Activated CD4-positive, alpha-beta T cell treated with anti-CD3 and anti-CD28 coated beads for 36 hours (primary cell): Measurements from ENCODE around the gene ST3GAL4. TPM values are rescaled to one million over a fixed set of nuclear protein-coding genes. Genes with fewer than 3 reads are reported as not detected.
"Not testable (repeated sequence)": the region's sequence is repeated elsewhere in the genome, so short reads cannot be mapped to it uniquely, and the experiment has no call there.

Experiments
- ATAC-seq: fragments of 200-7000 bp; cut with Tn5 transposase; one replicate; pipeline ENCODE4 v1.10.0; 2021; ENCODE audit warnings: mild to moderate bottlenecking, moderate library complexity
- CTCF ChIA-PET: fragments of 350-600 bp; sonication (Branson Sonifier 250); formaldehyde crosslinking; loops from one replicate; lab custom pipeline; 2021; ENCODE audit warnings: antibody characterized with exemption; lab: Charles Lee
- POLR2A ChIA-PET: fragments of 350-600 bp; sonication (Branson Sonifier 250); formaldehyde crosslinking; loops from one replicate; lab custom pipeline; 2021; ENCODE audit warnings: antibody characterized with exemption, inconsistent platforms; lab: Charles Lee
- DNase-seq: peaks from one replicate; pipeline ENCODE4 v3.0.0-alpha.2; 2020
- H3K27ac Mint-ChIP-seq: one replicate; pipeline ENCODE4 v1.8.0; 2021; ENCODE audit warnings: mixed read lengths
- H3K27me3 Mint-ChIP-seq: one replicate; pipeline ENCODE4 v1.8.0; 2021; ENCODE audit warnings: mixed read lengths
- H3K36me3 Mint-ChIP-seq: one replicate; pipeline ENCODE4 v1.8.0; 2021; ENCODE audit warnings: low read depth, mixed read lengths
- H3K4me1 Mint-ChIP-seq: one replicate; pipeline ENCODE4 v1.8.0; 2021; ENCODE audit warnings: mixed read lengths
- H3K4me3 Mint-ChIP-seq: one replicate; pipeline ENCODE4 v1.8.0; 2021; ENCODE audit warnings: mild to moderate bottlenecking, moderate library complexity, mixed read lengths
- H3K9me3 Mint-ChIP-seq: one replicate; pipeline ENCODE4 v1.8.0; 2021; ENCODE audit warnings: low read depth, mixed read lengths
- intact Hi-C, 2 experiments: fragments of 100-400 bp; cut with DNase I in 1 of 2; cut with micrococcal nuclease in 1 of 2; formaldehyde crosslinking; loops; one replicate each; pipeline versions ENCODE4 v1.14.2 to v1.15.1; 2022 to 2024; cut with DNase I, micrococcal nuclease
- total RNA-seq, 2 experiments: library from RNA; stranded (reverse); gene quantifications; one replicate each; pipeline ENCODE4 v1.2.3, GENCODE V29; 2021

The ST3GAL4 gene
- total RNA-seq, 2 experiments from 2014 or later, result 7.5 to 9.1 TPM

DNA sequence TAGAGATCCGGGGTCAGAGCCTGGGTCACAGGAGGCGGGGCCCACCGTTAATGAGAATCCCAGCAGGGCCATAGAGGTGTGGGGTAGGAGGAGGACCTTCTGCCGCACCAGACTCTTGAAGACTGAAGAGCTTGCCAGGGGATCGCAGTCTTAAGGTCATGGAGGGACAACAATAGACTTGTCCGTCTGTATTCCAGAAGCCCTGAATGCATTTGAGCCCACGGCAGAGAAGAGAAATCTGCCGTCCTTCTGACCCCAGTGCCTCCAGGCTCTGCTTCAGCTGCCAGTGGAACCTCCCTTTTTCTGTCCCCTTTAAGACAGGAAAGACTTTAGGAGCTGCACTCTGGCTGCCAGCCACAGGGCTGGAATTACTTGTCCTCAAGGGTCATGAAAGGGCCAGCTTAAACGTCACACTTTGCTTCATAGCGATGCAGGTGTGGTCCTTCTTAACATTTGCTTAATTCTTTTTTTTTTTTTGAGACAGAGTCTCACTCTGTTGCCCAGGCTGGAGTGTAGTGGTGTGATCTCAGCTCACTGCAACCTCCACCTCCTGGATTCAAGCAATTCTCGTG, 15.5 kb upstream of the ST3GAL4 start:
- H3K36me3 Mint-ChIP-seq, result peaks cover 18% of the 10 kb centered on the region
- ATAC-seq (no peak), DNase-seq (no peak)
- H3K4me1 Mint-ChIP-seq, result peaks cover 16% of the 10 kb centered on the region
- H3K4me3 Mint-ChIP-seq, result no peak overlapping the region
- ChIA-PET POLR2A (interaction anchor here (0.7 kb wide), 1 partner anchor 15 kb away, joined by 7 read pairs; the partner anchor contains the start of gene ST3GAL4), CTCF (interaction anchor here (0.6 to 1.0 kb wide), 2 partner anchors 14 to 106 kb away, joined by 3 read pairs; no protein-coding TSS in a partner anchor)
- no peak overlapping the region for H3K27ac Mint-ChIP-seq
- H3K27me3 Mint-ChIP-seq, result no peaks in the 10 kb centered on the region
- no peaks in the 10 kb centered on the region for H3K9me3 Mint-ChIP-seq
- intact Hi-C loops, result no loop called here

DNA sequence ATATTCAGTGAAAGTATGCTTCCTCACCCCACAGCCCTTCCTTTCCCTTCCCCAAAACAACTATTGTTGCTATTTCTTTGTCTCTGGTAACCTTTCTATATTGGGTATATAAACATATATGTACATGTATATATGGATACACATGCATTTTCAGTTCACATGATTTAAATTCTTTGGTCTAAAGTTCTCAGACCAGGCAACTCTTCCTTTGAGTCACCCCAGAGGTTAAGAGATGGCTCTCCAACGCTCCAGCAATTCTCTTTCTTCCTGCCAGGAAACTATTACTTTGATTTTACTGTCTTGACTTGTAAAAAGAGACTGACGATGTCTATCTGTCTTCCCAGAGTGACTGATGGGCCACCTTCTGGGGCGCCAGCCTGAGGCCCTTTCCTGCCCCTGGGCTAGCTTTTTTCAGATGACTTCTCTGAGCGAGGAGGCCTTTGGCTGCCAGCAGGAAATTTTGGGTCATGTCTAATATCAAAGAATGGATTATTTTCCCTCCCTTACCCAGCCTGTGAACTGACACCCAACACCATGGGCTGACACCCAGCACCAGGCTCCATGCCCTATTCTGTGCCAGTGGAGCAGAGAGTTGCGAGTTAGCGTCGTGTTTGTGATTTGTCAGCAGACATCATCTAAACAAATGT, 14.4 kb upstream of the ST3GAL4 start:
- Mint-ChIP-seq H3K27ac (peak overlapping the region; percentile 20), H3K4me3 (no peak overlapping the region), H3K9me3 (no peaks in the 10 kb centered on the region), H3K36me3 (peaks cover 19% of the 10 kb centered on the region), H3K4me1 (peaks cover 18% of the 10 kb centered on the region), H3K27me3 (no peaks in the 10 kb centered on the region)
- POLR2A ChIA-PET, result interaction anchor here (1.2 kb wide), 1 partner anchor 13 kb away, joined by 7 read pairs; no protein-coding TSS in a partner anchor
- DNase-seq (no peak), ATAC-seq (no peak)
- intact Hi-C loops, result no loop called here
- CTCF ChIA-PET, result no interaction called here

DNA sequence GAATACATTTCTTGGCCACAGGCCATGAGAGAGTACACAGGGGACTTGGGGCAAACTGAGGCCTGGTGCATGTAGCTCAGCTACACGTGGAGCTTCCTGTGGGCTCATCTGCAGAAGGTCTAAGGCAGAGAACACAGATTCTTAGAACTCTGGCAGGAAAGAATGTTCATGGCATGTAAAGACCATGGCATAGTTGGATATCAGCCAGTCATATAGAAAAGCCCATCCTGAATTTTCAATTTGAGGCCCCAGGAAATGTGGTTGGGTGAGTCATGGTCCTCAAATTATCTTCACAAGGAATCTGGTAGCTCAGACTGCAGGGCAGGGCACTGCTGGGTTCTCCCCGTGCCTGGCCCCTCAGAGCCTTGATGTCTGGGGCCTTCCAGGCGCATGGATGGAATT, 13.7 kb upstream of the ST3GAL4 start:
- Mint-ChIP-seq H3K27me3 (no peaks in the 10 kb centered on the region), H3K9me3 (no peaks in the 10 kb centered on the region), H3K27ac (peak overlapping the region; percentile 73), H3K36me3 (peaks cover 17% of the 10 kb centered on the region), H3K4me1 (peaks cover 21% of the 10 kb centered on the region), H3K4me3 (no peak overlapping the region)
- intact Hi-C loops, result no loop called here
- DNase-seq (no peak), ATAC-seq (no peak)
- POLR2A ChIA-PET, result interaction anchor here (1.2 kb wide), 1 partner anchor 12 kb away, joined by 7 read pairs; no protein-coding TSS in a partner anchor
- CTCF ChIA-PET, result no interaction called here

DNA sequence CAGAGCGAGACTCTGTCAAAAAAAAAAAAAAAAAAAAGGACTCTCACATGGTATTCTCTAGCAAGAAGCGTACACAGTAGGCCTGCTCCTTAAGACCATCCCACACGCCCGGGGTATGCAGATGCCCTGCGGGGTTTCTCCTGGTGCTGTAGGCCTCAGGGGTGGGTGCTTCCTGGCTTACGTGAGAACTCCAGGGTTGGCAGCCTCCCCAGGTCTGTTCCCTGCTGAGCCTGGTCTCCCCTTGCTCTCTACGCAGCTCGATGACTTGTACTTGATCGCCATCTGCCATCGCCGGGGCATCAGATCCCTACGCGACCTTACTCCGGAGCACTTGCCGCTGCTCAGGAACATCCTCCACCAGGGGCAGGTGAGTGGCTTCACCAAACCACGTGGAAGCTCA, 12.4 kb upstream of the ST3GAL4 start:
- H3K4me3 Mint-ChIP-seq, result no peak overlapping the region
- no peak for ATAC-seq
- DNase-seq, result no peak
- ChIA-PET POLR2A (no interaction called here), CTCF (interaction anchor here (0.6 kb wide), 1 partner anchor 98 kb away, joined by 3 read pairs; no protein-coding TSS in a partner anchor)
- H3K4me1 Mint-ChIP-seq, result peaks cover 21% of the 10 kb centered on the region
- H3K9me3 Mint-ChIP-seq, result no peaks in the 10 kb centered on the region
- intact Hi-C loops, result no loop called here
- peaks cover 17% of the 10 kb centered on the region for H3K36me3 Mint-ChIP-seq
- H3K27ac Mint-ChIP-seq, result peak overlapping the region; percentile 13
- H3K27me3 Mint-ChIP-seq, result no peaks in the 10 kb centered on the region

DNA sequence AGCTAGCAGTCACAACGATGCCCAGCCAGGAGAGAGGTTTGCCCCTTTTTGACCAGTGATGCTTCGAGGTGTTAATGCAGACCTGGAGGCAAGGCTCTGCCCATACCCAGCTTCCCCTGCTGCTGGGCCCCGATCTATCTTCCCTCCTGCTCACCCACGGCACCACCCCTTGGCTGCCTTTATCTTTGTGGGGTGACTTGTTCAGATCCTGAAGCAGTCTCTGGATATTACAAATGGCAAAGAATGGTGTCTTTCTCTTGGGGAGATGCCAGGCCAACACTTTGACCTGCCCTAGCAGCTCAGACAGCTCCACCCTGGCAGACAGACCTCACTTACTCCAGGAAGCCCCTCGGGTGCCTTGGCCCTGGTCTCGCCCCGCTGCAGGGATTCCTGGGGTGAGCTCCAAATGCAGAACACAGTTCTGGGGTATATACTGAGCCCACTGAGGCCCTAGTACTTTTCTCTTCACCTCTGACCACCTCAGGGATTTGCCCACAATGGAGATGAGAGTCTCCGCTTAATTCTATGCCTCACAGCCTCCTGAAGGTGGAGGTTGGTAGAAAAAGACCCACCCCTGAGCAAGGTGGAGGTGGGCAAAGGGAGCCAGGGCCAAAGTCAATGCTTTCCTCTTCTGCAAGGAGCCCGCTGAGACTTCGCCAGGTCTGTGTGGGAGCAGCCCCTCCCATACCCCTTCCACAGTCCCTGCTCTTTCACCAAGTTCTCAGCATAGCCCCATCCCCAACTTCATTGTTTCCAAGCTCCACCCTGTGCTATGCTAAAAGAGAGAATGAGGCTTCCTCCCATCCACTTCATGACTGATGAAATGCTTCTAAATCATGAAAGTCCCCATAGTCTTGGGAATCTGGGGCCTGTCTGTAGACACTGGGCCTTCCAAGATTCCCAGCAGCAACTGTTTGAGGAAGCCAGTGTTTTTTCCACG, 11.1 kb upstream of the ST3GAL4 start:
- ChIA-PET CTCF (no interaction called here), POLR2A (no interaction called here)
- Mint-ChIP-seq H3K4me1 (peaks cover 31% of the 10 kb centered on the region), H3K9me3 (no peaks in the 10 kb centered on the region), H3K27me3 (no peaks in the 10 kb centered on the region), H3K36me3 (peaks cover 16% of the 10 kb centered on the region), H3K27ac (no peak overlapping the region), H3K4me3 (no peak overlapping the region)
- intact Hi-C loops, result no loop called here
- DNase-seq, result no peak
- ATAC-seq, result no peak

DNA sequence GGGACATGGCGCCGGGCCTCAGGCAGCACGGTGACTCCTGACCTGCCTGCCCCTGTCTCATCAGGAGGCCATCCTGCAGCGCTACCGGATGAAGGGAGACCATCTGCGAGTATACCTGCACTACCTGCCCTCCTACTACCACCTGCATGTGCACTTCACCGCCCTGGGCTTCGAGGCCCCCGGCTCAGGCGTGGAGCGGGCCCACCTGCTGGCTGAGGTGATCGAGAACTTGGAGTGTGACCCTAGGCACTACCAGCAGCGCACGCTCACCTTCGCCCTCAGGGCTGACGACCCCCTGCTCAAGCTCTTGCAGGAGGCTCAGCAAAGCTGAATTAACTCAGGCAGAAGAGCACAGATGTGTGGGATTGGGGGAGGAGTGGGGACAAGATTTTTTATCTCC, 10.2 kb upstream of the ST3GAL4 start:
- H3K4me1 Mint-ChIP-seq, result peaks cover 31% of the 10 kb centered on the region
- ChIA-PET CTCF (interaction anchor here (1.0 kb wide), 1 partner anchor 9 kb away, joined by 4 read pairs; no protein-coding TSS in a partner anchor), POLR2A (no interaction called here)
- intact Hi-C loops, result no loop called here
- no peak for DNase-seq
- H3K27me3 Mint-ChIP-seq, result no peaks in the 10 kb centered on the region
- H3K36me3 Mint-ChIP-seq, result peaks cover 16% of the 10 kb centered on the region
- ATAC-seq, result no peak
- H3K9me3 Mint-ChIP-seq, result no peaks in the 10 kb centered on the region
- H3K4me3 Mint-ChIP-seq, result no peak overlapping the region
- no peak overlapping the region for H3K27ac Mint-ChIP-seq

DNA sequence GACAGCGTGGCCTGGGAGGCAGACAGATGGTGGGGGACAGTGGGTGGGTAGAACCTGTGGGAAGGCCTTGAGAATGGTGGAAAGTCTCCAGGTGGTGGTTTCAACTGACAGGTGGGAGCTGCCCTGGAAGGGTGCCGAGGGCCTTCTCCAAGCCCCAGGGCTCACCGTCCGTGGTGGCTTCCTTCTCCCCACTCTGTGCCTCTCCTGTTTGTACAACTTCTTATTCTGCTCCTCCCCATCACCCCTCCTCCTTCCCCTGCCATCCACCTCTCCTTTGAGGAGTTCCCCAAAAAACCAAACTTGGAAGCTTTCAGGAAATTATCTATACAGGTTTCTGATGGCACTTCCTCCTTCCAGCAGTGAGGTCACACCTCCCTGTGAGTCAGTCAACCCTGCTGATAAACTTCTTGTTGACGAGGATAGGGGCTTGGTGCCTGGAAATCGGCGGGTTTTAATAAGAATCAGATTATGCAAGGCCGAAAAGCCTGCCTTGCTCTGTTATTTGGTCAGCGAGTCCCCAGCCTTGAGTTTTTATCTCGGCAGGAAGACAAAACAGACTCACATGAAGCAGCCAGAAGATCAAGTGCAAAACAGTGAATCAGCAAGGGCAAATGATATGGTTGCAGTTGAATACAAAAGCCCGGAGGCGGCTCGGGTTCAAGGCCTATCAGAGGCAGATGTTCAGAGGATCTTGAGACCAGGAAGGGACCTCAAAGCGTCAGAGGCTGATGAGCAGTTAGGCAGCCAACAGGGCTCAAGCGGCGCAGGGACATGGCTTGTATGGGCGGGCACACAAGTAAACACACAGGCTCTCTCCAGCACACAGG, 9.5 kb upstream of the ST3GAL4 start:
- Mint-ChIP-seq H3K36me3 (peaks cover 18% of the 10 kb centered on the region), H3K27me3 (no peaks in the 10 kb centered on the region), H3K9me3 (no peaks in the 10 kb centered on the region), H3K4me3 (no peak overlapping the region), H3K4me1 (peaks cover 31% of the 10 kb centered on the region), H3K27ac (peak overlapping the region; percentile 77)
- ChIA-PET CTCF (interaction anchor here (1.0 kb wide), 1 partner anchor 9 kb away, joined by 4 read pairs; no protein-coding TSS in a partner anchor), POLR2A (no interaction called here)
- peak; percentile 63 for ATAC-seq
- intact Hi-C loops, result no loop called here
- DNase-seq, result peak; percentile 31

DNA sequence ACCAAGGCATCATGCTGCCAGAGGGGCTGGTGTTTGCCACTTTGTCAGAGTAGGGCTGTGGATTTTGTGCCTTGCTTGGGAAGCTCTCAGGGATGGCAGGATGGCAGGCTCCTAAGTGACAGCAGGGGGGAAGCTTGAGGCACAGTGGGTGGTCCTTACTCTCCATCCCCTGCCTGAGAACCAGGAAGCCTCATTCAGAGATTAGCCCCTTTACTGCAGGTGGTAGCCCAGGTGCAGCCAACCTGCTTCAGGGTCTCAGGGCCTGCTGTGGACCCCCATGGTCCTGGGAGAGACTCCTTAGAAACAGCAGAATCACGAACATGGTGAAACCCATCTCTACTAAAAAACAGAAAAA, 8.9 kb upstream of the ST3GAL4 start:
- Mint-ChIP-seq H3K4me3 (no peak overlapping the region), H3K36me3 (peaks cover 15% of the 10 kb centered on the region), H3K9me3 (no peaks in the 10 kb centered on the region), H3K27me3 (no peaks in the 10 kb centered on the region), H3K27ac (peak overlapping the region; percentile 77), H3K4me1 (peaks cover 29% of the 10 kb centered on the region)
- no peak for DNase-seq
- no peak for ATAC-seq
- CTCF ChIA-PET, result no interaction called here
- intact Hi-C loops, result no loop called here
- POLR2A ChIA-PET, result no interaction called here

DNA sequence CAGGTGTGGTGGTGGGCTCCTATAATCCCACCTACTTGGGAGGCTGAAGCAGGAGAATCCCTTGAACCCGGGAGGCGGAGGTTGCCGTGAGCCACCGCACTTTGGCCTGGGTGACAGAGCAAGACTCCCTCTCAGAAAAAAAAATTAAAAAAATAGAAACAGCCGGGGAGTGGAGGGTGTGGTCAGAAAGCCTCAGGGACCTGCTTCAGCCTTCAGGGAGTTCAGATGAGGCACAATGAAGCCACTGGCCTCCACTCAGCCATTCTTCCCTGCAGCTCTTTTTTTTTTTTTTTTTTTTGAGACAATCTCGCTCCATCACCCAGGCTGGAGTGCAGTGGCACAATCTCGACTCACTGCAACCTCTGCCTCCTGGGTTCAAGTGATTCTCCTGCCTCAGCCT, 8.5 kb upstream of the ST3GAL4 start:
- CTCF ChIA-PET, ATAC-seq, POLR2A ChIA-PET, intact Hi-C loops, H3K4me3 Mint-ChIP-seq, DNase-seq, H3K27me3 Mint-ChIP-seq, H3K9me3 Mint-ChIP-seq, H3K27ac Mint-ChIP-seq: not testable (repeated sequence)
- Mint-ChIP-seq H3K36me3 (peaks cover 15% of the 10 kb centered on the region), H3K4me1 (peaks cover 25% of the 10 kb centered on the region)

DNA sequence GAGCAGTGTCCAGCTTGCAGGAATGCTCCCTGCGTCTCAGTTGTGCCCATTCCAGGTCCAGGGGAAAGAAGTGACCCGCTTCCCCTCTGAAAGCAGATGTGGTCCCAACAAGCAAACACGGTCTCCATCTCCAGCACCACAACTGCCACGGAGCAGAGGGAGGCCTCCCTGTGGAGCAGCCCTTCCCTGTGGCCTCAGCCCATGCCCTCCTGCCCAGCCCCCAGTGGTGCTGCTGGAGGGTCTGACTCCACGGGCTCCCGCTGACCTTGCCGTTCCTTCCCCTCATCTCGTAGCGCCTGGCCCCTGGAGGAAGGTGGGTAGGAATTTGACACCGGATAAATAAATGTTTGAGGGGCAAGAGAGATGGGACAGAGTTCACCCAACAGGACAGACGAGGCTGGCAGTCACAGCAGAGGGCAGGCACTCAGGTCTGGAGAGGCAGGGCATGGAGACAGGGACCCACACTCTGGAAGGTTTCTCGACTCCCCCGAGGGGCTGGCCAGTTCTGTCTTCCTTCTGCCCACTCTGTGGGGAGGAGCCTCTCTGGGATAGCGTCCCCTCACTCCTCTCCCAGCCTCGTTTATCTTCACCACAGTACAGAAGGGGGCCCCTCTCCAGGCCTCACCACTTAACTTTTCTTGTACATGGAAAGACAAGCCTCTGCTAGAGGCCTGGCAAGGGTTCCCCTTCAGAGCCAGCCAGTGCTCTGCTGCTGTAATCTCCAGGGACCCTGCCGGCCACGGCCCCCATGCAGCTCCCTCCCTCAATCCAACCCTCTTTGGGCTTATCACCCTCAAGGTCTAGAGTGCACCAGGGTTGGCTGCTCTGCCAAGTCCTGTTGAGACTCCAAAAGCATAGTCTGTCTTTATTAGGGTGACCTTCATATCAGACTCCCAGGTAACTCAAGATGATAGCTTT, 7.5 kb upstream of the ST3GAL4 start:
- no peaks in the 10 kb centered on the region for H3K27me3 Mint-ChIP-seq
- H3K9me3 Mint-ChIP-seq, result no peaks in the 10 kb centered on the region
- CTCF ChIA-PET, result no interaction called here
- peak overlapping the region; percentile 68 for H3K27ac Mint-ChIP-seq
- intact Hi-C loops, result no loop called here
- H3K36me3 Mint-ChIP-seq, result peaks cover 21% of the 10 kb centered on the region
- no peak for DNase-seq
- H3K4me3 Mint-ChIP-seq, result no peak overlapping the region
- ATAC-seq, result no peak
- H3K4me1 Mint-ChIP-seq, result peaks cover 27% of the 10 kb centered on the region
- POLR2A ChIA-PET, result no interaction called here
